GM18858 (cell line): ENCODE measurements around the gene ARMCX4.
"Not testable (repeated sequence)": the region's sequence is repeated elsewhere in the genome, so short reads cannot be mapped to it uniquely, and the experiment has no call there.

Experiments used
- ATAC-seq: cut with Tn5 transposase; IDR thresholded peaks from one replicate; pipeline ENCODE4 v1.9.1; 2021; ENCODE audit not compliant: unreplicated experiment

Gene ARMCX4

GRCh38 chrX:101485212-101485949 lies at the start of gene ARMCX4:
TSS of gene ARMCX4 (plus strand) at chrX:101485456. CDS start at chrX:101488590, 3,134 bp downstream.
- ATAC-seq: no peak

- ATAC-seq: no peak
These were observed 43.2 kb upstream of the ARMCX4 start for GRCh38 chrX:101442085-101442484.

- ATAC-seq: no peak
These were observed 36.0 kb upstream of the ARMCX4 start for GRCh38 chrX:101449279-101449678.

- ATAC-seq: no peak
These were observed 35.2 kb upstream of the ARMCX4 start for GRCh38 chrX:101450085-101450484.

GRCh38 chrX:101450961-101451360 lies 34.3 kb upstream of the ARMCX4 start:
- ATAC-seq: no peak

- no peak for ATAC-seq
These were observed 33.2 kb upstream of the ARMCX4 start for GRCh38 chrX:101452056-101452455.

- ATAC-seq: no peak
These were observed 24.6 kb upstream of the ARMCX4 start for GRCh38 chrX:101460669-101461068.

GRCh38 chrX:101462892-101463291 lies 22.4 kb upstream of the ARMCX4 start:
- ATAC-seq: no peak

- no peak for ATAC-seq
These were observed 6.9 kb upstream of the ARMCX4 start for GRCh38 chrX:101478366-101478765.

GRCh38 chrX:101482296-101482695 lies 3.0 kb upstream of the ARMCX4 start:
- no peak for ATAC-seq

- ATAC-seq: no peak
These were observed 1.6 kb upstream of the ARMCX4 start for GRCh38 chrX:101483705-101484104.

- ATAC-seq: no peak
These were observed 1.1 kb upstream of the ARMCX4 start for GRCh38 chrX:101484135-101484534.

- ATAC-seq: no peak
These were observed 3.5 kb downstream of the ARMCX4 start for GRCh38 chrX:101488796-101489195.

- ATAC-seq: no peak
These were observed 6.7 kb downstream of the ARMCX4 start for GRCh38 chrX:101491943-101492342.

GRCh38 chrX:101493225-101493624 lies 8.0 kb downstream of the ARMCX4 start:
- ATAC-seq: no peak

- ATAC-seq: not testable (repeated sequence)
These were observed 17.7 kb downstream of the ARMCX4 start for GRCh38 chrX:101502929-101503328.

- ATAC-seq: no peak
These were observed 22.1 kb downstream of the ARMCX4 start for GRCh38 chrX:101507372-101507771.

- no peak for ATAC-seq
These were observed 22.7 kb downstream of the ARMCX4 start for GRCh38 chrX:101507986-101508385.

GRCh38 chrX:101530944-101531343 lies 45.7 kb downstream of the ARMCX4 start:
- no peak for ATAC-seq
